ENCODE data around the gene HDAC9.

GRCh38 chr7:18572154-18572553, 76.6 kb downstream of the HDAC9 start:
- TF ChIP-seq CTCF (IDR thresholded peaks at IDR 0.05) (no peak), EZH2phosphoT487 (IDR thresholded peaks at IDR 0.05) (no peak)
